ENCODE results near the gene GRM8. TPM values are rescaled to one million over a fixed set of nuclear protein-coding genes. Genes with fewer than 3 reads are reported as not detected.

Gene GRM8
- total RNA-seq, 4 donors from 2014 or later, result 0.11 TPM; not detected in 3

DNA sequence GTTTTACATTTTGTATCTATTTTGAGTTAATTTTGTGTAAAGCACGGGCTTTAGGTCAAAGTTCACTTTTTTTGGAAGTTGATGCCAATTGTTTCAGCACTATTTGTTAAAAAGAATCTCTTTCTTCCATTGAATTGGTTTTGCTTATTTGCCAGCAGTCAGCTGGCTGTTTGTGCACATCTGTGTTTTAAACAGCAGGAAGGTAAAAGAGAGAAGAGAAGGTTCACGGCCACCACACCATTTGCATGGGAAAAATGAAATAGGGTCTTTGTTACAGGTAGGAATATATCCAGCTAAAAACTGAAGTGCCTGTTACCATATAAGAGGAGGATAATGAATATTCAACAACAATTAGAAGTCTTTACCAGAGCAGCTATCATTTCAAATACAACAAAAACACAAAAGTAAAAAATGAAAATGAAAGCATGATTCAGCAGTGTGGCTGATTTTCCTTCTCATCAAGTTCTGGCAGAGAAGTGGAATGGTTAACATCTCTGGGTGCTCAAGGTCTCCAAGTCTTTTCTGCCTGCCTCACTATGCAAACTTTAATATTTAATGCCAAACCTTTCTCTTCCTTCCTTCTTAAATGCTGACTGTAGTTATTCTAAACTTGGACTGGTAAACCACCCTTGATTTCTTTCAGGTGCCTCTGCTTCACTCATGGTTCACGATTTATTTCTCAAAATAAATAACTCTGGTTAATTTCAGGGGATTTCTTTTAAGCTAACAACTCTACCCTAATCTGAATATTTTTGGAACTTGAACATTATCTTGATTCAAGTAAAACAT lies 841.5 kb downstream of the GRM8 start:
- DNase-seq (ENCODE audit: extremely low spot score), result no peak
- intact Hi-C loops (cut with DNase I), result no loop called here
- Histone ChIP-seq H3K4me3 (no peak overlapping the region), H3K9me3 (no peaks in the 10 kb centered on the region), H3K27ac (replicated peaks in 1 of 4) (no peak overlapping the region), H3K4me1 (no peaks in the 10 kb centered on the region), H3K27me3 (no peaks in the 10 kb centered on the region), H3K36me3 (no peaks in the 10 kb centered on the region)
- 73% methylated on average over 3 of the region's 3 CpGs for WGBS
- TF ChIP-seq POLR2AphosphoS5 (IDR thresholded peaks at IDR 0.05) (no peak), EP300 (IDR thresholded peaks at IDR 0.05) (no peak)
- TF ChIP-seq, protein P1, sequence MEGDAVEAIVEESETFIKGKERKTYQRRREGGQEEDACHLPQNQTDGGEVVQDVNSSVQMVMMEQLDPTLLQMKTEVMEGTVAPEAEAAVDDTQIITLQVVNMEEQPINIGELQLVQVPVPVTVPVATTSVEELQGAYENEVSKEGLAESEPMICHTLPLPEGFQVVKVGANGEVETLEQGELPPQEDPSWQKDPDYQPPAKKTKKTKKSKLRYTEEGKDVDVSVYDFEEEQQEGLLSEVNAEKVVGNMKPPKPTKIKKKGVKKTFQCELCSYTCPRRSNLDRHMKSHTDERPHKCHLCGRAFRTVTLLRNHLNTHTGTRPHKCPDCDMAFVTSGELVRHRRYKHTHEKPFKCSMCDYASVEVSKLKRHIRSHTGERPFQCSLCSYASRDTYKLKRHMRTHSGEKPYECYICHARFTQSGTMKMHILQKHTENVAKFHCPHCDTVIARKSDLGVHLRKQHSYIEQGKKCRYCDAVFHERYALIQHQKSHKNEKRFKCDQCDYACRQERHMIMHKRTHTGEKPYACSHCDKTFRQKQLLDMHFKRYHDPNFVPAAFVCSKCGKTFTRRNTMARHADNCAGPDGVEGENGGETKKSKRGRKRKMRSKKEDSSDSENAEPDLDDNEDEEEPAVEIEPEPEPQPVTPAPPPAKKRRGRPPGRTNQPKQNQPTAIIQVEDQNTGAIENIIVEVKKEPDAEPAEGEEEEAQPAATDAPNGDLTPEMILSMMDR (IDR thresholded peaks at IDR 0.05), result no peak

DNA sequence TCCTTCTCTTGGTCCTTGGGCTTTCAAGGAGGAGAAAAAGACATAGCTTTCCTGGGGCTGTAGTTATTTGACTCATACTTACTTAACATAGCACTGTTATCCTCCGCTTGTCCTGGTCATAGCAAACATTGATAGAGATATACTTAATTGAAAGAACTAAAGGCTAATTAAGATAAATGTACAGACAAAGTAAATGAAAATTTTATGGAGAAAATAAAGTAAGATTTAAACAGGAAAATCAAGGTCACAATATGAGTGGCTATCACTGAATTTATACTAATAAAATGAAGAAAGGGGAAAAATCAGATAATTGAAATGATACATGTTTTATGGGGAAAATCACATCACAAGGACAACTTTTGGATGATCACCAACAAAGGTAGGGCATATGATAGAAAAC lies 849.7 kb downstream of the GRM8 start:
- intact Hi-C loops (cut with DNase I), result no loop called here
- Histone ChIP-seq H3K4me3 (no peak overlapping the region), H3K27ac (replicated peaks in 1 of 4) (no peak overlapping the region), H3K27me3 (no peaks in the 10 kb centered on the region), H3K9me3 (no peaks in the 10 kb centered on the region), H3K4me1 (no peaks in the 10 kb centered on the region), H3K36me3 (no peaks in the 10 kb centered on the region)
- TF ChIP-seq EP300 (IDR thresholded peaks at IDR 0.05) (no peak), POLR2A (IDR thresholded peaks at IDR 0.05; ENCODE audit: low read depth) (no peak), POLR2AphosphoS5 (IDR thresholded peaks at IDR 0.05) (no peak)
- TF ChIP-seq, protein P1 (IDR thresholded peaks at IDR 0.05), result no peak
- no peak for DNase-seq (ENCODE audit: extremely low spot score)
- WGBS, result 88% methylated on average over 1 of the region's 1 CpG

DNA sequence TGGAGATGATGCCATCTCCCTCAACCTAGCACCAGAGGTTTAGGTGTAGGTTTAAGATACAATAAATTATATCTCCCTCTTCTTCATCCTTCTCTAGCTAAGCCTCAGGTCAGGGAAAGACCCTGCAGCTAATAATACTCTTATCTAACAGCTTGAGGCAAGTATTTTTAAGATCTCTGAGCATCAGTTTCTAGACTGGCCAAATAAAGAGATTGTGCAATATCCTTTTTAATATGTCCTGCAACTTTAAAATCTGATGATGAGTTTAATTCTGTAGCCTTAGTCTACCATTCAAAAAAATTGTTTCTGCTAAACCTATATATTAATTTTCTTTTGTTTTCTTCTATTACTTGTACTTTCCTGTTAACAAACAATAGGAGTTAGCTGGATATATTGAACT lies 850.8 kb downstream of the GRM8 start:
- no peak for DNase-seq (ENCODE audit: extremely low spot score)
- Histone ChIP-seq H3K4me1 (no peaks in the 10 kb centered on the region), H3K9me3 (no peaks in the 10 kb centered on the region), H3K4me3 (no peak overlapping the region), H3K36me3 (no peaks in the 10 kb centered on the region), H3K27ac (replicated peaks in 1 of 4) (no peak overlapping the region), H3K27me3 (no peaks in the 10 kb centered on the region)
- no peak for TF ChIP-seq POLR2A (IDR thresholded peaks at IDR 0.05; ENCODE audit: low read depth)
- intact Hi-C loops (cut with DNase I), result no loop called here

DNA sequence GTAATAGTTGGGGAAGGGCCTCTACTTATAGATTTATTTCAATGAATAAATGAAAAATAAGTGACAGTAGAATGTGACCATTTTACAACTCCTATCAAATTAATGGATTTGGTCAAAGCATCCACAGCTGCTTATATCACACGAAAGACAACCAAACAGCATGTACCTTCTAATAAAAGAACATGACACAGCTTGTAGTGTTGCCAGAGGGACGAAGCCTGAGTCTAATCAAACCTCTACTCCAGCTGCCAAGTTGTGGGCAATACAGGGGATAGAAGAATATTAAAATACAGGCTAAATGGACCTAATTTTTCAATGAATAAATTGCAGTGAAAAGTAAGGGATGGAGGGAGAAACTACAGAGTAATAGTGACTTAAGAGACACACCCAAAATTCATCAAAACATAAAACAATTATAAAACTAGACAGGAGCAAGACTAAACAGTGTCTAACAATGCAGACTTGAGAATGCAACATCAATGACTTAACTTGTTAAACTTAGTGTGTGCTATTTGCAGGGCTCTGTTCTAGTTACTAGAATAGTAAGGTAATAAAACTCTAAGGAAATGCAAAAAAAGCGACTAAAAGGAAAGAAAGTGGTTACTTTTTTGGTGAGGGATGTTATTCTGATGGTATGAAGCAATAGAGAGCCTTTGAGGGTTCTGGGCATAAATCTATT lies 853.8 kb downstream of the GRM8 start:
- H3K36me3 ChIP-seq, result no peaks in the 10 kb centered on the region
- H3K4me1 ChIP-seq, result no peaks in the 10 kb centered on the region
- no peak overlapping the region for H3K4me3 ChIP-seq
- WGBS, result 62% methylated on average over 3 of the region's 3 CpGs
- no peak for DNase-seq (ENCODE audit: extremely low spot score)
- no peaks in the 10 kb centered on the region for H3K9me3 ChIP-seq
- no peak for TF ChIP-seq POLR2AphosphoS5 (IDR thresholded peaks at IDR 0.05)
- TF ChIP-seq POLR2A (IDR thresholded peaks at IDR 0.05; ENCODE audit: low read depth), result no peak
- TF ChIP-seq EP300 (IDR thresholded peaks at IDR 0.05), result no peak
- TF ChIP-seq, protein P1 (IDR thresholded peaks at IDR 0.05), result no peak
- H3K27ac ChIP-seq (replicated peaks in 1 of 4), result no peak overlapping the region
- intact Hi-C loops (cut with DNase I), result no loop called here
- H3K27me3 ChIP-seq, result no peaks in the 10 kb centered on the region

DNA sequence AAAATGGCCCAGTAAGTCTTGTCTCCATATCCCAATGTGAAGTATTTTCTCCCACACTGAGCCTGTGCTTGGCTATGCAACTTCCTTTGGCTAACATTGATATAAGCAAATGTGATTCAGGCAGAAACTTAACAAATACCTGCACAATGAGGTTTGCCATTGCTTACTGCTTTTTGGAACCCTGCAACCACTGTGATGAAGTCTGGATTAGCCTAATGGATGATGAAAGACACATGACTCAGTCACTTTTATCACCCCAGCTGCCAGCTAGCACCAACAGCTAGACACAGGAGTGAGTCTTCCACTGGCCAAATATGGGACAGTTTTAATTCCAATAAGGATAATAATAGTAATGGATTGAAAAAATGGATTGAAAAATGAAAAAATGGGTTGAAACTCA lies 854.5 kb downstream of the GRM8 start:
- Histone ChIP-seq H3K36me3 (no peaks in the 10 kb centered on the region), H3K27me3 (no peaks in the 10 kb centered on the region), H3K9me3 (no peaks in the 10 kb centered on the region), H3K4me1 (no peaks in the 10 kb centered on the region), H3K27ac (replicated peaks in 1 of 4) (no peak overlapping the region), H3K4me3 (no peak overlapping the region)
- TF ChIP-seq EP300 (IDR thresholded peaks at IDR 0.05), result no peak
- TF ChIP-seq, protein P1 (IDR thresholded peaks at IDR 0.05), result no peak
- TF ChIP-seq POLR2AphosphoS5 (IDR thresholded peaks at IDR 0.05), result no peak
- TF ChIP-seq POLR2A (IDR thresholded peaks at IDR 0.05; ENCODE audit: low read depth), result no peak
- DNase-seq (ENCODE audit: extremely low spot score), result no peak
- intact Hi-C loops (cut with DNase I), result no loop called here
